ENCODE results near the gene PNLIP.

PNLIP gene

GRCh38 chr10:116587878-116588591 is 42.3 kb downstream of the PNLIP start:
- no peak for DNase-seq

DNA sequence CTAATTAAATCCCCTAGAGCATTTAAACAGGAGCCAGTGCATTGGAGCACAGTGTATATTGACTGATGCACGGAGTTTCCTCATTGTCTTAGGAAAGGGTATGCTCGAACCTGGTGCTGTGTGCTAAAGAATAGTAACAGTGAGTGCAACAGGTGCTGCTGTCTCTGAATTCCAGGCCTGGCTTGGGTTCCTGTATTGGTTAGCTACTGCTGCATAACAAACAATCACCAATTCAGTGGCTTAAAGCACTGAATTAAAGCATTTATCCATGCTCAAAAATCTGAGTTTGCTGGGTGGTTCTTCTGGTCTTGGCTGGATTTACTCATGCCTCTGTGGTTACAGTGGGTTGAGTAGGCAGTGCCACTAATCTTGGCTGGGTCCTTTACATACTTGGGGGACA is 43.3 kb downstream of the PNLIP start:
- DNase-seq, result no peak

DNA sequence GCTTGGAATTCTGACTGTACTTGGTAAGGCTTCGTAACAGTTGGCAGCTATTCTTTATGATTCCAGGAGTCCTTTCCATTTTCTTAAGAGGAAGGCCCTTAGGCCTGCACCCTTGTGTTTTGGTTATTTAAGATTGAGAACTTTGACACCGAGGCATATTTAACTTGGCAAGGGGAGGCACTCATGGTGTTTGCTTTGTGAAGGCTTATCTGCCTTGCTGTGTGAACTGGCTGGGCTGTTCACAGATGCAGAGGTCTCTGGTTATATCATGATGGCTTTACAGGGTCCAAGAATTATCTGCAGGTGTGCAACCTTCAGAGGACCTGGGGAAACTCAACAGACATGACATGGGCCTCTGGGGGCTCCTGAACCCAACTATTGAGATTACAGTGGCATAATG is 44.2 kb downstream of the PNLIP start:
- DNase-seq, result no peak

DNA sequence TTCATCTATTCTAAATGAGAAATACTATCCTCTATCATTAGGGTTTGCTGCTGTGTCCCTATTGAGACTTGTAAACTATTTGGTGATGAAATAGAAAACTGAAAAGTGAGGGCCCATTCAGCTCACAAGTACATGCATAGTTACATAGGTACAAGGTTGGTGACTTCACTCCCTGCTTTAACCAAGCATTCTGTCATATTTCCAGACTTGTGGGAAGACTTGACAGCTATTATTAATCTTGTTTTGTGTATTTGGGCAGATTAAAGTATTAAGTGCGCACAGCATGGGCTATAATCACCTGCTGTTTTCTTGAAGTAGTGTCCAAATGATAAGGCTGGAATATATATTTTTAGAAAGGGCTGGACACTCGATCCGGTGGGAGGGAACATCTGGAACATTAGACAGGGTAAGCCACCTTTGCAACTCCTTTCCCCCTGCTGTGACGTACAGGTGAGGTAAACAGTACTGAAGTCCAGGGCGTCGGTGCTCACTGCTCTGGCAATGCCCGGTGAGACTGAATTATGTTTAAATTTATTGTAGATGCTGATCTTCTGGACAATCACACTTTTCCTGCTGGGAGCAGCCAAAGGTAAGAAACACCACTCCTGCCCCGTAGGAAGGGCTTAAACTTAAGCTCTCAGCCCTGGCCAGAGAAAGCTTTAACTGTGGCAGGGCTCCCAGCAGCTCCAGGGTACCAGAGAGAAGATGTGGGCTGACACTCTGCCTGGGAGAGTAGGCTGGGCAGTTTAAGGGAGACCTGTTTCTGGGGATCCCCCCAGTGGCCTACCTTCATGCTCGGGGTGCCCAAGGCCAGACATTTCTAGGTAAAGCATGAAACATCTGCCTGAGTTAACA is 45.1 kb downstream of the PNLIP start, which contains the start of gene PNLIPRP1:
TSS of gene PNLIPRP1 (plus strand) at position 370 of the 855 bp plus-strand sequence. CDS start at position 541, 171 bp downstream.
- DNase-seq, result no peak

DNA sequence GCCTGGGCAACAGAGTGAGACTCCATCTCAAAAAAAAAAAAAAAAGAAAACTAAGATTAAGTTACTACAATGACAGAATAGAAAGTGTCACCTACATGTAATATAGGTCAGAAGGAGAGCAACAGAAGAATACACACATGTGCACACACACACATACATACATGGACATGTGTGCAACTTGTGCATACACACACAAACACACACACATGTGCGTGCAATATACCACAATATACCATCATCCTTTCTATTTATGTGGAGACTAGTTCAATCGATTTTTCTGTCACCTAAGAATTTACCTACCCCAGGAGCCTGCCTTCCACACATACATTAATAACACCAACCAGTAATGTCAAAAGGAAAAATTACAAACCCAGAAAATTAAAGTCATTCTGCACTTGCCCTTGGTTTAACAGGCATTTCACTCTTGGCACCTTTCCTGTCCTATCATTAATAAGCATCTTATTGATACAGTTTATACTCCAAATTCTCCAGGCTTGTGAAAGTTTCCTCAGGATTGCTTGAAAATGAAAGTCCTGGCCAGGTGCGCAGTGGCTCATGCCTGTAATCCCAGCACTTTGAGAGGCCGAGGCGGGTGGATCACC is 47.5 kb downstream of the PNLIP start:
- no peak for DNase-seq

- no peak for DNase-seq
Observed at GRCh38 chr10:116594525-116595035, 48.8 kb downstream of the PNLIP start.

- DNase-seq, result no peak
Observed at GRCh38 chr10:116596062-116596461, 50.3 kb downstream of the PNLIP start.

- no peak for DNase-seq
Observed at GRCh38 chr10:116597543-116597942, 51.8 kb downstream of the PNLIP start.

- DNase-seq, result no peak
Observed at GRCh38 chr10:116598329-116598728, 52.6 kb downstream of the PNLIP start.

DNA sequence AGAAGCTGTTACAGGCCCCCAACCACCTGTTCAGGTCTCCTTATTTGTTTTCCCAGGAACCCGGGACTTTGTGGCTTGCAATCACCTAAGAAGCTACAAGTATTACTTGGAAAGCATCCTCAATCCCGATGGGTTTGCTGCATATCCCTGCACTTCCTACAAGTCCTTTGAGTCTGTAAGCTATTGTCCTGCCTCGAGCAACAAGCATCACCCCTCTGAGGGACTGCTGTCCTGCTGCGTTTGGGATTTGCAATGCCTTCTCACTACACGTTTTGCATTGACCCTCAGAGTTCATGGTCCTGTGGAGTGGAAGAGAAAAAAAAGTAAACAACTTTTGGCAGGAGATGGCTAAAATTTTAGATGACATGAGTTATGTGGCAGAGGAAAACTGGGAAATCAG is 54.3 kb downstream of the PNLIP start:
- no peak for DNase-seq

DNA sequence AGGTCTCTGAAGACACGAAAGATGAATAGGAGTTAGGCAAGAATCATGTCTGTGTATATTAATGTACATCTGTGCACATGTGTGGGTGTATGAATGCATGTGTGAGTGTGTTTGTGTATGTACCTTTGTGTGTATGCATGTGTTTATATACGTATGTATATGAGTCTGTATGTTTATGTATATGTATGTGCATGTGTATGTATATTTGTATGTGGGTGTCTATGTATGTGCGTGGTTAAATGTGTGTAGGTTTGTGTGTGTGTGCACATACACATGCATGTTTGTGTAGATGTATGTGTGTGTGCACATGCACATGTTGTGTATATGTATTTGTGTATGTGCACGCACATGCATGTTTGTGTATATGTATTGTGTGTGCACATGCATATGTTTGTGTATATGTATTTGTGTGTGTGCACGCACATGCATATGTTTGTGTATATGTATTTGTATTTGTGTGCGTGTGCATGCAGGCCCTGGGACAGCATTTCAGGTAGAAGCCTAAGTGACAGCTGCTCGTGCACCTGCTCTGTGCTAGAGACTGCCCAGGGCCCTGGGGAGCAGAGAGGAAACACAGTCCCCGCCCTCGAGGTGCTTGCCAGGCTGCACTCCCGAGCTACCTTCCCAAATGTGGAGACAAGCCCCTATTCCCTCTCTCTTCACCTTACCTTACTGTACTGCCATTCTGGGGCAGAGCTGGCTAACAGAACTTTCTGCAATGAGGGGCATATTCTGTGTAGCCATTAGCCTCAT is 57.1 kb downstream of the PNLIP start:
- no peak for DNase-seq

- DNase-seq, result no peak
Observed at GRCh38 chr10:116606061-116606483, 60.3 kb downstream of the PNLIP start.

GRCh38 chr10:116607336-116607735 is 61.6 kb downstream of the PNLIP start:
- DNase-seq, result no peak

GRCh38 chr10:116608686-116609594 is 63.2 kb downstream of the PNLIP start:
- no peak for DNase-seq

DNA sequence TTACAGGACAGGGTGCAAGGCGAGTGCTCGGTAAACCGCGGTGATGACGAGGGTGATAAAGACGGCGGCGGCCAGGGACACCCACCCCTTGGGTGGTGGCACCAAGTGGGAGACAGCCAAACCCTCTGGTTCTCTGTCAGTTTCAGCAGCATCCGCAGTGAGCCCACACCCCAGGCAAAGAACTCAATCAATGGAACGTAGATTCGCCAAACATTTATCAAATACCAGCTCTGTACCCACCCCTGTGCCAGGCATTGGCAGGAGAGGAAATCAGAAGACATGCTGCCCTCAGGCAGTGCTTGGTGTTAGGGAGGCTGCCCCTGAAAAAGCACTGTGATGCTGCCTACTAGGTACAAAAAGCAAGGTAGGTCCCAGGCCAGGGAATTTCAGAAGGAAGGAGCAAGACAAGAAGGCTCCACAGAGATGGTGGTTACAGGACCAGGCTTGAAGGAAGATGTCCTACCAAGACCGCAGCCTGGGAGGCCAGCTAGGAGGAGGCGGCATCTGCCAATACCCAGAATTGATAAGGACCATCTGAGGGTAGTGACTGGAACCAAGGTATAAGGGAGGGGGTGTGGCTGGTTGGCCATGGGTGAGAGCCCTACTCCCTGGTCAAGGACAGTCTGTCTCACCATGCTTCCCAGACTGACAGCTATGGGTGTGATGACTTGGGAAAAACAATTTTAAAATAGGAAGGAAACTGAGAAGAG is 64.9 kb downstream of the PNLIP start:
- no peak for DNase-seq

DNA sequence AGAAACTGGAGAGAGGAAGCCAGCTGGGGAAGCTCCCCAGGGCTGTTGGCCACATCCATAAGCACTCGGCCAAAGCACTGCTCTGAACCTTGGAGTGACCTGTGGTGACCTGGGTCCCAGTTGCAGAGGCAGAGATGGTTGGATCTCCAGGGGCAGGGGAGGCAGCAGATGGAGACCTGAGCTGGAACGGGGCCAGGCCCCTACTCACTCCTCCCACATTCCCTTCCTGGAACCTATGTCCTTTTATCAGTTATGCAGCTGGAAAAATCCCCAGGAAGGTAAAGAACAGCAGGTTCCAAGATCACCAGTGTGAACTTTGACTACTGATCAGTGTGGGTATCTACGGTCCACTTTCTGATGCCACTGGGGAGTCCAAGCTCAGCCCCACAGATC is 65.4 kb downstream of the PNLIP start:
- DNase-seq, result no peak

DNA sequence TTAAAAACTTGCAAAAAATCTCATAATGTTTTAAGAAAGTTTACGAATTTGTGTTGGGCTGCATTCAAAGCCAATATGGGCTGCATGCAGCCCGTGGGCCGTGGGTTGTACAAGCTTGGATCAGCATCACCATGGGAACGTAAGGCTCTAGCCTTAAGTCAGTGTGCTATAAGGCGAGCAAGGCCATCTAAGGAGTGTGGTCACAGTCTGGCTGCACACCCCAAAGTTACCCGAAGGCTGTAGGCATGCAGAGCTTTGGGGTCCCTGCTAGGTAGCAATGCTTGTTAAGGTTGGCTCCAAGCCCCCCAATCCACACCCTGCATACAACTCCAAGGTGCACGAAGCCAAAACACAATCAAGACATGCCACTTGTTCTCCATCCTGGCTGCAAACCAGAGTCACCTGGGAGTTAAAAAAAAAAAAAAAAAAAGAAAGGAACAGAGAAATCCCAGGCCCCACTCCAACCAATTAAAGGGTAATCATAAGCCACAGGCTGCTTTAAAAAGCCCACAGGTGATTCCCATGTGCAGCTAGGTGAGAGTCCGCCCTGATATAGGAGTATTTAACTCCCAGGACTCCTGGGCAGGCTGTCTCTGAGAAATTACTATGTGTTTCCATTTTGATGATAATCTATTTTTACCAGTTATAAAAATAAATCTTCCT is 66.5 kb downstream of the PNLIP start:
- no peak for DNase-seq

DNA sequence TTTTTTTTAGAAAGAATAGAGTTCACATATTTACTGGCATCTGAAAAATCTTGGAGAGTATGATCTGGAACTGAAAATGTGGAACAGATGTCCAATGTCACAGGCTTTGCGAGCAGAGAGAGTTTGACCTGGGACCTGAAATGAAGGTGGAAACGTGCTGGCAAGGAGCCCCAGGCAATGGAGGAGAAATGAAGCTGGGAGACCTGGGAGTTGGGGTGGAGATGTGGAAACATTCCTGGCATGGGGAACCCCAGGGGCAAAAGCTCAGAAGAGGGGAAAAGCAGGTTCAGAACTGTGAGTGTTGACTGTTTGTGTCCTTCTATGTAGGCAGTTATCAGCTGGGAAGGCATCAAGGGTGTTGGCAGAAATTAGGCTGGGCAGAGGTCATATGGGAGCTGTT is 67.7 kb downstream of the PNLIP start:
- DNase-seq, result no peak

- no peak for DNase-seq
Observed at GRCh38 chr10:116614796-116615195, 69.1 kb downstream of the PNLIP start.

DNA sequence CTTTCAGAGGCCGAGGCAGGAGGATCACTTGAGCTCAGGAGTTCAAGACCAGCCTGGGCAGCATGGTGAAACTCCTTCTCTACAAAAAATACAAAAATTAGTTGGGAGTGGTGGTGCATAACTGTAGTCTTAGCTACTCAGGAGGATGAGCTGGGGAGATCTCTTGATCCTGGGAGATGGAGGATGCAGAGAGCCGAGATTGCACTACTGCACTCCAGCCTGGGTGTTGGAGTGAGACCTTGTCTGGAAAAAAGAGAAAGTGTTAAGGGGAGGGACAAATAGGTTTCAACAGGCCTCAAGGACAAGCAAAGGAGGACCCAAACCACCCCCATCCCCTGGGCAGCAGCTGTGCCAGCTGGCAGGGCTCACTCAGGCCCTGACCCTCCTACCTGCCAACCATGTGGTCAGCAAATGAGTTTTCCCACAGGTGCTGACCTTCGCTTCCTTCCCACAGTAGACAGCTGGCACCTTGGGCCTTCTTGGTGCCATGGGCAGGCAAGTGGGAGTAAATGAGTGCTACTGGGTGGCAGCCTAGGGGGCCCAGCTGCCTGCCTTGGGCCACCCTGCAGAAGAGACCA is 69.6 kb downstream of the PNLIP start:
- DNase-seq, result no peak

Measured in AML-193 (cell line).